Psoas muscle (tissue), 8 donors: ENCODE measurements around the gene SLC34A3. TPM values are rescaled to one million over a fixed set of nuclear protein-coding genes. Genes with fewer than 3 reads are reported as not detected.
"Not testable (repeated sequence)": the region's sequence is repeated elsewhere in the genome, so short reads cannot be mapped to it uniquely, and the experiment has no call there.

Experiments
- ATAC-seq, 4 donors: fragments of 200-7000 bp; cut with Tn5 transposase; one replicate each; pipeline ENCODE4 v1.9.1; 2020; ENCODE audit warnings: moderate library complexity in 3 of 4, mild to moderate bottlenecking in 2 of 4
- DNase-seq, 2 donors: peaks; one replicate each; pipeline ENCODE4 v3.0.0-alpha.2; 2020
- H3K27ac ChIP-seq: fragments of 200-600 bp; one replicate; pipeline ENCODE4 v1.8.0; 2022
- H3K27me3 ChIP-seq, 3 donors: fragments of 200-600 bp in 1 of 3; one replicate each; pipeline versions ENCODE4 v1.6.1 to v1.8.0; 2013 to 2022; ENCODE audit warnings: low read length in 2 of 3, mild to moderate bottlenecking in 2 of 3, moderate library complexity in 1 of 3; ENCODE audit not compliant: insufficient read depth in 3 of 3
- H3K36me3 ChIP-seq, 2 donors: fragments of 200-600 bp in 1 of 2; one replicate each; pipeline versions ENCODE4 v1.6.1 to v1.8.0; 2013 to 2022; ENCODE audit warnings: low read depth in 1 of 2, mild to moderate bottlenecking in 1 of 2, moderate library complexity in 1 of 2; ENCODE audit not compliant: insufficient read depth in 1 of 2
- H3K4me1 ChIP-seq: fragments of 200-600 bp; one replicate; pipeline ENCODE4 v1.8.0; 2022
- H3K4me3 ChIP-seq: fragments of 200-600 bp; one replicate; pipeline ENCODE4 v1.8.0; 2022; ENCODE audit warnings: mild to moderate bottlenecking
- H3K9me3 ChIP-seq: fragments of 200-600 bp; one replicate; pipeline ENCODE4 v1.8.0; 2022
- WGBS, 3 donors: extraction: QIAGEN DNeasy Blood & Tissue Kit; methylation state at CpG; one replicate each; pipeline versions ENCODE4 v1.1.6 to v1.1.7; 2013; 5-methylcytosine and 5-hydroxymethylcytosine counted together
- intact Hi-C, 2 donors: fragments of 100-400 bp; cut with DNase I; formaldehyde crosslinking; loops; one replicate each; pipeline versions ENCODE4 v1.11.0 to v1.14.2; 2022
- polyA plus RNA-seq, 3 donors: library from polyadenylated mRNA; stranded (reverse); fragments of 200-250 nt; gene quantifications; one replicate each; pipeline ENCODE4 v1.2.3, GENCODE V29; 2013
- total RNA-seq, 4 donors: library from RNA; stranded (reverse); fragmentation: NEBNext Ultra II Directional in 2 of 4; extraction: Animal tissue kit (Norgen Biotek cat#: 25700) in 2 of 4; gene quantifications; one replicate each; pipeline versions ENCODE4 v1.2.1 to v1.2.4, GENCODE V29; 2021 to 2023
- TF ChIP-seq, protein P1 (sequence below): fragments of 200-600 bp; IDR thresholded peaks from one replicate; pipeline ENCODE4 v1.8.0; 2022; ENCODE audit warnings: antibody characterized with exemption
- donor health status: healthy with polysubstance abuse.
- donor health status: DM: no; HTN: no; CAD: no; lungs with moderate emphysema.
- donor health status: Bipolar disorder and iron deficiency.
- donor health status: healthy.
- donor health status: DM: yes; HTN: yes; CAD: no.
- donor health status: DM: no; HTN: no; CAD: no.
- donor health status: DM: no; HTN: no; CAD: no.
- donor health status: DM: yes; HTN: yes; CAD: no.

The SLC34A3 gene
- total and polyA plus RNA-seq, 7 donors: not detected

- WGBS, 3 donors: 29 to 34% (median 31%) methylated on average over 14 to 15 of the region's 15 CpGs
- H3K4me1 ChIP-seq, H3K9me3 ChIP-seq, H3K27me3 ChIP-seq, intact Hi-C loops, H3K27ac ChIP-seq, H3K4me3 ChIP-seq: not testable (repeated sequence)
- peak; percentile 34 to 69 for DNase-seq
- peak in 2 of 4 donors; percentile 2 to 68 for ATAC-seq
- TF ChIP-seq, protein P1, sequence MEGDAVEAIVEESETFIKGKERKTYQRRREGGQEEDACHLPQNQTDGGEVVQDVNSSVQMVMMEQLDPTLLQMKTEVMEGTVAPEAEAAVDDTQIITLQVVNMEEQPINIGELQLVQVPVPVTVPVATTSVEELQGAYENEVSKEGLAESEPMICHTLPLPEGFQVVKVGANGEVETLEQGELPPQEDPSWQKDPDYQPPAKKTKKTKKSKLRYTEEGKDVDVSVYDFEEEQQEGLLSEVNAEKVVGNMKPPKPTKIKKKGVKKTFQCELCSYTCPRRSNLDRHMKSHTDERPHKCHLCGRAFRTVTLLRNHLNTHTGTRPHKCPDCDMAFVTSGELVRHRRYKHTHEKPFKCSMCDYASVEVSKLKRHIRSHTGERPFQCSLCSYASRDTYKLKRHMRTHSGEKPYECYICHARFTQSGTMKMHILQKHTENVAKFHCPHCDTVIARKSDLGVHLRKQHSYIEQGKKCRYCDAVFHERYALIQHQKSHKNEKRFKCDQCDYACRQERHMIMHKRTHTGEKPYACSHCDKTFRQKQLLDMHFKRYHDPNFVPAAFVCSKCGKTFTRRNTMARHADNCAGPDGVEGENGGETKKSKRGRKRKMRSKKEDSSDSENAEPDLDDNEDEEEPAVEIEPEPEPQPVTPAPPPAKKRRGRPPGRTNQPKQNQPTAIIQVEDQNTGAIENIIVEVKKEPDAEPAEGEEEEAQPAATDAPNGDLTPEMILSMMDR: peak; percentile 53
- peaks cover 4 to 62% of the 10 kb centered on the region in 2 donors for H3K36me3 ChIP-seq
Measured at GRCh38 chr9:137262173-137262908, 31.6 kb downstream of the SLC34A3 start.

- intact Hi-C loops: no loop called here
- DNase-seq: peak in 1 of 2 donors; percentile 15
Measured at GRCh38 chr9:137262909-137263285, 32.2 kb downstream of the SLC34A3 start.

DNA sequence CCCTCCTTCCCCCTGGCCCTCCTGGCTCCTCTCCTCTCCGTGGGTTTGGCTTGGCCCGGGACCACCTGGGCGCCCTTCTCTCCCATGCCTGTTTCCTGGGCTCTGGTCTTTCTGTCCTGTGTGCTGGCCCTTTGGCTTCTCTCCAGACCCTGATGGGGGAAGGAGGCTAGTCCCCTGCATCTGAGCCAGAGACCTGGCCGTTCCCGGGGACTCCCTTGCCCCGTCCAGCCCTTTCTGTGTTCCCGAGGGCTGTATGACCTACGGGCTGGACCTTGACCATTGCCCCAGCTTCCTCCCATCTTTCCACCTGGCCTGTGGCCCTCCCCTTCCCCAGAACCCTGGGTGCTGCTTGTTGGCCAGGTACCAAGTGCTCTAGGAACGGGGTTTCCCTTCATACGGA is 32.8 kb downstream of the SLC34A3 start:
- DNase-seq: peak in 1 of 2 donors; percentile 12
- Histone ChIP-seq H3K27me3 (no peaks in the 10 kb centered on the region), H3K9me3 (no peaks in the 10 kb centered on the region), H3K4me1 (peaks cover 11% of the 10 kb centered on the region), H3K36me3 (peaks cover 4 to 56% of the 10 kb centered on the region in 2 donors), H3K4me3 (no peak overlapping the region), H3K27ac (no peak overlapping the region)
- no peak for ATAC-seq
- TF ChIP-seq, protein P1: no peak
- 66 to 85% (median 76%) methylated on average over 9 to 10 of the region's 10 CpGs for WGBS, 3 donors
- intact Hi-C loops: no loop called here

More at GRCh38 chr9:137262909-137263285, 32.2 kb downstream of the SLC34A3 start:
- no peaks in the 10 kb centered on the region for H3K27me3 ChIP-seq
- WGBS, 3 donors: 81 to 90% (median 87%) methylated on average over 24 of the region's 24 CpGs
- ATAC-seq: peak; percentile 20 to 35 (median 28)
- no peaks in the 10 kb centered on the region for H3K9me3 ChIP-seq
- peaks cover 9% of the 10 kb centered on the region for H3K4me1 ChIP-seq
- no peak overlapping the region for H3K4me3 ChIP-seq
- H3K27ac ChIP-seq: no peak overlapping the region
- TF ChIP-seq, protein P1: no peak
- peaks cover 4 to 62% of the 10 kb centered on the region in 2 donors for H3K36me3 ChIP-seq

GRCh38 chr9:137264067-137264466 is 33.4 kb downstream of the SLC34A3 start:
- DNase-seq: peak in 1 of 2 donors; percentile 13
- intact Hi-C loops: no loop called here
- ATAC-seq: no peak
- 90 to 94% (median 92%) methylated on average over 22 of the region's 22 CpGs for WGBS, 3 donors
- Histone ChIP-seq H3K9me3 (no peaks in the 10 kb centered on the region), H3K27ac (no peak overlapping the region), H3K4me3 (no peak overlapping the region), H3K36me3 (peaks cover 4 to 50% of the 10 kb centered on the region in 2 donors), H3K4me1 (peaks cover 15% of the 10 kb centered on the region), H3K27me3 (no peaks in the 10 kb centered on the region)
- TF ChIP-seq, protein P1: no peak
